Nephron progenitor cell (in vitro differentiated cells): ENCODE results near the gene SLC7A6.

Experiments used
- DNase-seq: peaks from one replicate; pipeline ENCODE4 v3.0.0; 2021
- H3K27ac Mint-ChIP-seq: 2 replicates; pipeline ENCODE4 v1.8.0; 2021; ENCODE audit warnings: mild to moderate bottlenecking, moderate library complexity, mixed read lengths
- H3K27me3 Mint-ChIP-seq: 2 replicates; pipeline ENCODE4 v1.8.0; 2021; ENCODE audit warnings: mild to moderate bottlenecking, low read depth, mixed read lengths; ENCODE audit not compliant: poor library complexity
- H3K36me3 Mint-ChIP-seq: 2 replicates; pipeline ENCODE4 v1.8.0; 2021; ENCODE audit warnings: low read depth, mixed read lengths
- H3K4me1 Mint-ChIP-seq: 2 replicates; pipeline ENCODE4 v1.8.0; 2021; ENCODE audit warnings: mixed read lengths
- H3K4me3 Mint-ChIP-seq: 2 replicates; pipeline ENCODE4 v1.8.0; 2021; ENCODE audit warnings: mild to moderate bottlenecking, moderate library complexity, mixed read lengths
- H3K9me3 Mint-ChIP-seq: 2 replicates; pipeline ENCODE4 v1.8.0; 2021; ENCODE audit warnings: mild to moderate bottlenecking, moderate library complexity, mixed read lengths
- CTCF ChIP-seq: fragments of 200-600 bp; sonication (generic); IDR thresholded peaks from 2 replicates; pipeline ENCODE4 v1.5.0; 2021; ENCODE audit warnings: antibody characterized with exemption

SLC7A6 gene

GRCh38 chr16:68328860-68329390, 64.6 kb downstream of the SLC7A6 start:
- Mint-ChIP-seq H3K36me3 (peaks cover 25% of the 10 kb centered on the region), H3K27ac (no peak overlapping the region), H3K9me3 (no peaks in the 10 kb centered on the region), H3K27me3 (no peaks in the 10 kb centered on the region), H3K4me3 (no peak overlapping the region), H3K4me1 (peaks cover 5% of the 10 kb centered on the region)
- no peak for TF ChIP-seq CTCF
- DNase-seq = no peak

- Mint-ChIP-seq H3K9me3 (no peaks in the 10 kb centered on the region), H3K4me1 (peaks cover 5% of the 10 kb centered on the region), H3K4me3 (no peak overlapping the region), H3K27me3 (no peaks in the 10 kb centered on the region), H3K36me3 (peaks cover 33% of the 10 kb centered on the region), H3K27ac (peak overlapping the region; percentile 57)
- TF ChIP-seq CTCF = no peak
- no peak for DNase-seq
Measured at GRCh38 chr16:68331879-68332410, 67.6 kb downstream of the SLC7A6 start.

- H3K36me3 Mint-ChIP-seq = peaks cover 39% of the 10 kb centered on the region
- no peak for DNase-seq
- peak overlapping the region; percentile 57 for H3K27ac Mint-ChIP-seq
- no peak for TF ChIP-seq CTCF
- H3K4me3 Mint-ChIP-seq = no peak overlapping the region
- H3K4me1 Mint-ChIP-seq = peaks cover 5% of the 10 kb centered on the region
- H3K9me3 Mint-ChIP-seq = no peaks in the 10 kb centered on the region
- H3K27me3 Mint-ChIP-seq = no peaks in the 10 kb centered on the region
Measured at GRCh38 chr16:68332411-68333121, 68.2 kb downstream of the SLC7A6 start.

GRCh38 chr16:68335175-68335574, 70.8 kb downstream of the SLC7A6 start:
- H3K9me3 Mint-ChIP-seq = no peaks in the 10 kb centered on the region
- peaks cover 57% of the 10 kb centered on the region for H3K36me3 Mint-ChIP-seq
- H3K4me1 Mint-ChIP-seq = no peaks in the 10 kb centered on the region
- H3K27me3 Mint-ChIP-seq = no peaks in the 10 kb centered on the region
- DNase-seq = no peak
- H3K27ac Mint-ChIP-seq = peak overlapping the region; percentile 93
- H3K4me3 Mint-ChIP-seq = no peak overlapping the region
- no peak for TF ChIP-seq CTCF

- H3K4me1 Mint-ChIP-seq = peaks cover 17% of the 10 kb centered on the region
- no peak for TF ChIP-seq CTCF
- peaks cover 62% of the 10 kb centered on the region for H3K36me3 Mint-ChIP-seq
- no peaks in the 10 kb centered on the region for H3K9me3 Mint-ChIP-seq
- no peak for DNase-seq
- H3K27ac Mint-ChIP-seq = no peak overlapping the region
- no peak overlapping the region for H3K4me3 Mint-ChIP-seq
- H3K27me3 Mint-ChIP-seq = no peaks in the 10 kb centered on the region
Measured at GRCh38 chr16:68338326-68339119, 74.2 kb downstream of the SLC7A6 start.
